NCI-H1105 treated with DMSO at 0.1 percent for 48 hours (cell line): ENCODE data around the gene PCNX3.

Experiments
- DNase-seq: peaks from one replicate; lab custom pipeline; 2025; lab: John Stamatoyannopoulos, UW

PCNX3 gene

GRCh38 chr11:65640483-65641296 lies 25.1 kb downstream of the PCNX3 start:
- no peak for DNase-seq

GRCh38 chr11:65641297-65642013 lies 25.9 kb downstream of the PCNX3 start:
- DNase-seq = no peak

- no peak for DNase-seq
Observed at GRCh38 chr11:65642014-65642671, 26.6 kb downstream of the PCNX3 start.

DNA sequence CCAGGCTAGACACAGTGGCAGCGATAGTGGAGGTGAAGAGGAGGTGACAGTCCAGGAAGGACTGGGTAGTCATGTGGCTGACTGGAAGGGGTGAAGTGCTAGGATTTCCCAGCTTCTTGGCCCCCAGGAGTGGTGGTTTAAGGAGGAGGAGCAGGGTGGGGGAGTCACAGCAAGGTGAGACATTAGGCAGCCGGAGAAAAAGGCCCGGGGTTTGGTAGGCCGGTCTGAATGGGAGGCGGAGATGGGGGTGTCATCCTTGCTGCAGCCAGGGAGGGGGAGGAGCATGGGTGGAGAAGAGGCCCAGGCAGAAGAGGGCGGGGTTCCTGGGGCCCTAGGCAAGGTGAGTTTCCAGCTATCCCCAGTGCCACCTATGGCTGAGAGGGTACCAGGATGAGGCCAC lies 28.4 kb downstream of the PCNX3 start:
- DNase-seq = no peak

- no peak for DNase-seq
Observed at GRCh38 chr11:65644837-65645236, 29.3 kb downstream of the PCNX3 start.

DNA sequence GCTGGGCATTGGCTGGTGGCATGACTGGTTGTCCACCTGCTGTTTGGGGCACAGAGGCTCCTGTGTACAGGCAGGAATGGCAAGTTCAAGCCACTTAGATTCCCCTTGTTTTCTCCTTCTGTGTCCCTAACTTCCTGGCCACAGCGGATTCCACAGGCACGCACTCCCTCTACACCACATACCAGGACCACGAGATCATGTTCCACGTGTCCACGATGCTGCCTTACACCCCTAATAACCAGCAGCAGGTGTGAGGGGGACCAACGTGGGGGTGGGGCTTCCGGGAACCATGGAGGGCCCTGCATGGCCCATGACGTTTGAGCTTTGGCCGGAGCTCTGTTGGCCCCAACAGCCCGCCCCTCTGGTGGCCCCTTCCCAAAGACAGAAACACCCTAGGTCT lies 30.1 kb downstream of the PCNX3 start:
- DNase-seq = no peak

DNA sequence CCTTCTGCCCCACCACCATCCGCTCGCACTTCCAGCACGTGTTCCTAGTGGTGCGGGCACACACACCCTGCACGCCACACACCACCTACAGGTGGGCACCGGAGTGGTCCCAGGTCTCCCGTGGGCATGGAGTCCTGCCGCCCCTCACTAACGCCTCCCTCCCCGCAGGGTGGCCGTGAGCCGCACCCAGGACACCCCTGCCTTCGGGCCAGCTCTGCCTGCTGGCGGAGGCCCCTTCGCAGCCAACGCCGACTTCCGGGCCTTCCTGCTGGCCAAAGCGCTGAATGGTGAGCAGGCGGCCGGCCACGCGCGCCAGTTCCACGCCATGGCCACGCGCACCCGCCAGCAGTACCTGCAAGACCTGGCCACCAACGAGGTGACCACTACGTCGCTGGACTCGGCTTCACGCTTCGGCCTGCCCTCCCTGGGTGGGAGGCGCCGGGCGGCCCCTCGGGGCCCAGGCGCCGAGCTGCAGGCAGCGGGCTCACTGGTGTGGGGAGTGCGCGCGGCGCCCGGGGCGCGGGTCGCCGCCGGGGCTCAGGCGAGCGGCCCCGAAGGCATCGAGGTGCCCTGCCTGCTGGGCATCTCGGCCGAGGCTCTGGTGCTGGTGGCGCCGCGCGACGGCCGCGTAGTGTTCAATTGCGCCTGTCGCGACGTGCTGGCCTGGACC lies 30.8 kb downstream of the PCNX3 start:
- DNase-seq = no peak

- no peak for DNase-seq
Observed at GRCh38 chr11:65646958-65647701, 31.6 kb downstream of the PCNX3 start.

- no peak for DNase-seq
Observed at GRCh38 chr11:65648997-65649493, 33.5 kb downstream of the PCNX3 start.

DNA sequence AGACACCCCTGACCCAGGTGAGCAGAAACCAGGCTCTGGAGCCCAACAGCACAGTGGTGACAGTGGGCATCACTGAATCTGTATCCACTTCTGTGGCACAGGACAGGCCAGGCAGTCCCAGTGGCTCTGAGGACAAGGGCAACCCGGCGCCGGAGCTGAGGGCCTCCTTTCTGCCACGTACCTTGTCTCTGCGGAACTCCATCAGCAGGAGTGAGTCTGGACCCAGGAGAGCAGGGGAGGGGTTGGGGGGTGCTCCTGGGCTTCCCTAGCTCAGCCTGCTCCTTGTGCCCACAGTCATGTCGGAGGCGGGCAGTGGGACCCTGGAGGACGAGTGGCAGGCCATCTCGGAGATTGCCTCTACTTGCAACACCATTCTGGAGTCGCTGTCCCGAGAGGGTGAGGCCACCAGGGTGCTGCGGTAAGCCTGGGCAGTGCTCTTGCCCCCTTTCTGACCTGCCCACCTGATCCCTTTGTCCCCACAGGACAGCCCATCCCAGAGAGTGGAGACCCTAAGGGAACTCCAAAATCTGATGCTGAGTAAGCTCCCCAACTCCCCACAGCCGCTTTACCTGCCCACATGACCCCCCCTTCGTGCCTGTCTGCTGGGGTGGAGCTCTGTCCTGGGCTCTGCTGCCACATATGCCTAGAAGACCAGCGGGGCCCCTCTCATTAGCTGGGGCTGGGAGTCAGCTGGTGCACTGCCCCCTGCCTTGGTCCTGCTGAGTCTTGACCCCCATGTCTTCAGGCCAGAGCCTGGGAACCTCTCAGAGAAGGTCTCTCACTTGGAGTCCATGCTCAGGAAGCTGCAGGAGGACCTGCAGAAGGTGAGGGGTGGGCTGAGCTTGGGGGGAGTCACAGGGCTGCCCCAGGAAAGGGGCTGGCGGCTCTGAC lies 34.3 kb downstream of the PCNX3 start:
- DNase-seq = no peak

DNA sequence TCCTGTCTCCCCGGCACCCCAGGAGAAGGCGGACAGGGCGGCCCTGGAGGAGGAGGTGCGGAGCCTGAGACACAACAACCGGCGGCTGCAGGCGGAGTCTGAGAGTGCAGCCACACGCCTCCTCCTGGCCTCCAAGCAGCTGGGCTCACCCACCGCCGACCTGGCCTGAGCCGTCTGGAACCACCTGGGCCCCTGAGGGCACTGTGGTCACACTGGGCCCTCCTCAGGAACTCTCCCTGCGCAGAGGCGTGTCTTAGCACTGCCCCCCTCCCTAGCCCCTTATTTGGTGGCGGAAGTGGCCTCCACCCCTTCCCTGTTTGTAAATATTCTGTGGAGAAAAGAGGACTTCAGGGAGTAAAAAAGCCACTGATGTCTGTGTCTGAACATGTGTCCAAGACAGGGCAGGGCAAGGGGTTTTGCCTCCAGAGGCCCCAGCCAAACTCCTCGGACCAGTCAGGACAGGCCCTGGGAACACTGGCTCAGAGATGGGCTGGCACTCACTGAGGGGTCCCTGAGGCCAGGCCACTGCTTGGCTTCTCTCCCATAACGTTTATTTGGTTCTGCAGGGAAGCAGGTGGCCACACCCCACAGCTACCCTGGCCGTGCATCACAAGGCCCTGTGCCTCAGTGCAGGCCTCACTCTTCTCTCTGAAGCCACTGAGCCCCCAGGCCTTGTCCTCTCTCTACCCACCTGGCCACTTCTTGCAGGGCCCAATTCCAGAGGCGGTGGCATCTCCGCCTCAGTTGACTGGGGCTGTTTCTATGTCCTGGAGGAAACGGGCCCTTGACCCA lies 35.2 kb downstream of the PCNX3 start:
- no peak for DNase-seq

GRCh38 chr11:65651339-65651588 lies 35.7 kb downstream of the PCNX3 start:
- no peak for DNase-seq

DNA sequence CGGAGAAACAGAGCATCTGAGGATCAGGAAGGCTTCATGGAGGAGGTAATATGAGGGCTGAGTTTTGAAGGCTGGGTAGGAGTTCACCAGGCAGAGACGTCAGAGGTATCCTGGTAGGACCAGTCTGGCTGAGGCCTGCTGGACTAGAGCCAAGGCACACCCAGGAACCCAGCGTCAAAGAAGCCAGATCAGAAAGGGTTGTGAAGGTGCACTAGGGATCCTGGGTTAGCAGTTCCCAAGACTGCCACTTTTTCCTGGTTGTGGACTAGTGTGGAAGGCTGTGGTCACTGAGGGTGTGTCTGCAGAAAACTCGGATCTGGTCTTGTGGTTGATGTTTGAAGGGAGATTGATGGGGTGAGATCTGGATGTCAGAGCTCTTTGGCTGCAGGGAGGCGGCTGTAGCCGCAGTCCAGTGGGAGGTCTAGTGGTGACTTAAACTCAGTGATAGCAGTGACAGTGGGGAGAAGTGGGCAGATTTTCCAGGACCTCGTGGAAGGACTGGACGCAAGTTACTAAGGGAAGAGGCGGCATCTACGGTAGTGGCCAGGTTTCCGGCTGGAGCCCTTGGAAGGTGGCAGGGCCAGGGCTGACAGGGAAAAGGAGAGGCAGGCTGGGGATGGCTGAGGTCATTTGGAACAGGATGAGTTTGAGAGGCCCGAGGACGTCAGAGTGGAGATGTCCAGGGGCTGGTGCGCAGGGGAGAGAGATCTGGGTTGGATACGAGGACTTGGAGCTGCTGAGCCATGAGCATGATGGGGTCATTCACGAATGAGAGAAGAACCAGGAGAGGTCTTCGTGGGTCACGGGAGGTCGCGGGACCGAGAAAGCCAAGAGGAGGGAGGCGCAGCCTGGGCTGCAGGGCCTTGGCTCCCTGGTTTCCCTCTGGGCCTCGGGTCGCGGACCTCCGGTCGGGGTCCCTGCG lies 36.3 kb downstream of the PCNX3 start:
- DNase-seq = no peak

DNA sequence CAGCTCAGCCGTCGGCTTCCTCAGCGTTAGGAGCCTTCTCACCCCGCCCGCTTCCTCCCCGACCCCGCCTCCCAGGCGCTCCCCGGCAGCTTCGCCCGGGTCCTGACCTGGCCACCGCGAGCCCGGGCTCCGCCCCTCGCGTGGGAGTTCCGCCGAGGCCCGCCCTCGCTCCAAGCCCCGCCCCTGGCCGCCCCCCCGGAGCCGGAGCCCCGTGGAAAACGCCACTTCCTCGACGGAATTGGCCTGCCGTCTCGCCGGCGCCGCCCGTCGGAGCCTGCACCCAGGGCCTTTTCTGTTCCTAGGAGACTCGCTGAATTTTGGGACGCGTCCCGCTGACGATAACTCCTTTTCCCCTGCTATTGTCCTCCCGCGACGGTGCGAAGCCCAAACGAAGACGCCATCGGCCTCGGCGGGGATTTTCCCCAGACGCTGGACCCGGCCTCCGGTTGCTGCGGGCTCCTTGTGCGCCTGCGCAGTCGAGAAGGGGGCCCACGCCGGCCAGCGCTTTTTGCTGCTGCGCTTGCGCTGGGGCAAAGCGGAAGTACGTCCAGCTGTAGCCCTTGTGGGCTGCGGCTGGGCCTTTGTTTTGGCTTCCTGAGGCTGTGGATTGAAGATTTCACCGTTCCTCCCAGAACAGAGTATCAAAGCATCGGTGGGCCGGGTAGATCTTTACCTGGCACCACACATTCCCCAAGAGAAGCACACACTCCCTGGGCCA lies 37.1 kb downstream of the PCNX3 start:
- peak; percentile 90 for DNase-seq

- DNase-seq = peak; percentile 73
Observed at GRCh38 chr11:65653229-65654225, 38.0 kb downstream of the PCNX3 start.

DNA sequence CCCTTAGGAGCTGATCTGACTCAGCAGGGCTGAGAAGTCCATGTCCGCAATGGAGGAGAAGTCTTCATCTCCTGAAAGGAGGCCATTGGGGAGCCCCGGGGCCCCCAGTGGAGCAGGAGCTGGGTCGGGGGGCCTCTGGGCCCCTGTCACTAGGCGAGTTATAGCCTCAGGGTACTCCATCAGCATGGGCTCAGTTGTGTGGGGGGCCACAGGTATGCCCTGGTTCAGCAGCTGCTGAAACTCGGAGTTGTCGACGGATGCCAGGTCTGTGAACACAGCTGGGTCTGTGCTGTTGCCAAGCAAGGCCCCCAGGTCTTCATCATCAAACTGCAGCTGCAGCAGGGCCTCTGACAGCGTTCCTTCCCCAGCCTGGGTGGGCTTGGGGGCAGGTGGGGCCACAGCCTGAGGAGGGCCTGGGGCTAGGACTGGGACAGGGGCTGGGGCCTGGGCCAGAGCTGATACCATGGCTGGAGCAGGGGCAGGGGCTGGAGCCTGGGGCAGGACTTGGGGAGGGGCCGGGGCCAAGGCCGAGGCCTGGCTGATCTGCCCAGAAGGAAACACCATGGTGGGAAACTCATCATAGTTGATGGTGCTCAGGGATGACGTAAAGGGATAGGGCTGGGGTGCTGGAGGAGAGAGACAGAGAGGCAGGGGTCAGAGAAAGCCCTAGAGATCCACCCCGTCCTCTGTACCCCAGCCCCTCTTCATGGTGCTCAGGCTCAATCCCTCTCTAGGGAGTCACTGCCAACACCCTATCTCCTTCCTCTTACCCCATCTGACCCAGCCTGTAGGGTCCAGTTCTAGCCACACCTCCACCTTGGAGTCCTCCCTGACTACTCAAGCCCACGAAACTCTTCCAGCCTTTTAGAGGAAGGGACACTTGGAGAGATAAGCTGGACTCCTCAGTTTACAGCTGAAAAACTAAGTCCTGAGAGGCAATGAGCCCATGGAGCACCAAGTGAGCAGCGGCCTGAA lies 39.1 kb downstream of the PCNX3 start:
- no peak for DNase-seq
